Measurements from ENCODE around the gene CBFA2T2. TPM values are rescaled to one million over a fixed set of nuclear protein-coding genes. Genes with fewer than 3 reads are reported as not detected.

Gene CBFA2T2
- total RNA-seq, 2 donors from 2014 or later = 11.6 to 12.2 TPM

GRCh38 chr20:33604084-33604990 is 114.4 kb downstream of the CBFA2T2 start:
- Mint-ChIP-seq H3K36me3 (no peaks in the 10 kb centered on the region), H3K27ac (peak overlapping the region in 1 of 2 donors; percentile 5), H3K9me3 (no peaks in the 10 kb centered on the region), H3K4me3 (no peak overlapping the region), H3K27me3 (no peaks in the 10 kb centered on the region), H3K4me1 (ENCODE audit: low read depth in 2 of 2) (peaks cover 5 to 11% of the 10 kb centered on the region in 2 donors)
- no peak for ATAC-seq
- DNase-seq (ENCODE audit: low spot score) = no peak

- Mint-ChIP-seq H3K4me1 (ENCODE audit: low read depth in 2 of 2) (peaks cover 5 to 11% of the 10 kb centered on the region in 2 donors), H3K4me3 (no peak overlapping the region), H3K9me3 (no peaks in the 10 kb centered on the region), H3K36me3 (no peaks in the 10 kb centered on the region), H3K27me3 (no peaks in the 10 kb centered on the region), H3K27ac (no peak overlapping the region)
- ATAC-seq (no peak), DNase-seq (ENCODE audit: low spot score) (no peak)
These were observed 115.1 kb downstream of the CBFA2T2 start for GRCh38 chr20:33604991-33605370.

GRCh38 chr20:33606118-33606771 is 116.3 kb downstream of the CBFA2T2 start:
- DNase-seq (ENCODE audit: low spot score) (no peak), ATAC-seq (no peak)
- Mint-ChIP-seq H3K9me3 (no peaks in the 10 kb centered on the region), H3K36me3 (peaks cover under 1% of the 10 kb centered on the region), H3K4me3 (no peak overlapping the region), H3K4me1 (ENCODE audit: low read depth in 2 of 2) (peaks cover 5 to 11% of the 10 kb centered on the region in 2 donors), H3K27ac (no peak overlapping the region), H3K27me3 (no peaks in the 10 kb centered on the region)

- no peak for DNase-seq (ENCODE audit: low spot score)
- H3K4me1 Mint-ChIP-seq (ENCODE audit: low read depth in 2 of 2) = no peaks in the 10 kb centered on the region
- H3K27ac Mint-ChIP-seq = no peak overlapping the region
- H3K4me3 Mint-ChIP-seq = no peak overlapping the region
- peaks cover 5% of the 10 kb centered on the region for H3K36me3 Mint-ChIP-seq
- no peaks in the 10 kb centered on the region for H3K27me3 Mint-ChIP-seq
- ATAC-seq = no peak
- no peaks in the 10 kb centered on the region for H3K9me3 Mint-ChIP-seq
These were observed 119.6 kb downstream of the CBFA2T2 start for GRCh38 chr20:33609504-33609903.

- DNase-seq (ENCODE audit: low spot score) = no peak
- H3K27ac Mint-ChIP-seq = no peak overlapping the region
- H3K9me3 Mint-ChIP-seq = no peaks in the 10 kb centered on the region
- H3K27me3 Mint-ChIP-seq = no peaks in the 10 kb centered on the region
- no peak overlapping the region for H3K4me3 Mint-ChIP-seq
- no peak for ATAC-seq
- no peaks in the 10 kb centered on the region for H3K4me1 Mint-ChIP-seq (ENCODE audit: low read depth in 2 of 2)
- peaks cover 5% of the 10 kb centered on the region for H3K36me3 Mint-ChIP-seq
These were observed 121.2 kb downstream of the CBFA2T2 start for GRCh38 chr20:33611106-33611505.

- Mint-ChIP-seq H3K4me3 (no peak overlapping the region), H3K36me3 (peaks cover 5% of the 10 kb centered on the region)
- ATAC-seq = no peak
These were observed 122.1 kb downstream of the CBFA2T2 start for GRCh38 chr20:33612001-33612400.

GRCh38 chr20:33621717-33622400 is 132.0 kb downstream of the CBFA2T2 start:
- no peaks in the 10 kb centered on the region for H3K36me3 Mint-ChIP-seq
- no peaks in the 10 kb centered on the region for H3K9me3 Mint-ChIP-seq
- DNase-seq (ENCODE audit: low spot score) (no peak), ATAC-seq (no peak)
- no peak overlapping the region for H3K4me3 Mint-ChIP-seq
- no peak overlapping the region for H3K27ac Mint-ChIP-seq
- no peaks in the 10 kb centered on the region for H3K27me3 Mint-ChIP-seq
- H3K4me1 Mint-ChIP-seq (ENCODE audit: low read depth in 2 of 2) = peaks cover 9 to 19% of the 10 kb centered on the region in 2 donors

More at GRCh38 chr20:33612001-33612400, 122.1 kb downstream of the CBFA2T2 start:
- DNase-seq (ENCODE audit: low spot score) = no peak
- H3K27me3 Mint-ChIP-seq = no peaks in the 10 kb centered on the region
- no peak overlapping the region for H3K27ac Mint-ChIP-seq
- no peaks in the 10 kb centered on the region for H3K4me1 Mint-ChIP-seq (ENCODE audit: low read depth in 2 of 2)
- H3K9me3 Mint-ChIP-seq = no peaks in the 10 kb centered on the region

GRCh38 chr20:33622705-33623365 is 132.9 kb downstream of the CBFA2T2 start:
- H3K27ac Mint-ChIP-seq = no peak overlapping the region
- H3K27me3 Mint-ChIP-seq = no peaks in the 10 kb centered on the region
- H3K4me1 Mint-ChIP-seq (ENCODE audit: low read depth in 2 of 2) = peaks cover 9 to 19% of the 10 kb centered on the region in 2 donors
- H3K9me3 Mint-ChIP-seq = no peaks in the 10 kb centered on the region
- DNase-seq (ENCODE audit: low spot score) = no peak
- H3K4me3 Mint-ChIP-seq = no peak overlapping the region
- no peaks in the 10 kb centered on the region for H3K36me3 Mint-ChIP-seq
- no peak for ATAC-seq

- peaks cover 3% of the 10 kb centered on the region for H3K36me3 Mint-ChIP-seq
- no peaks in the 10 kb centered on the region for H3K27me3 Mint-ChIP-seq
- ATAC-seq (no peak), DNase-seq (ENCODE audit: low spot score) (no peak)
- H3K27ac Mint-ChIP-seq = peak overlapping the region in 1 of 2 donors; percentile 16
- H3K4me1 Mint-ChIP-seq (ENCODE audit: low read depth in 2 of 2) = peaks cover 9 to 19% of the 10 kb centered on the region in 2 donors
- H3K9me3 Mint-ChIP-seq = no peaks in the 10 kb centered on the region
- H3K4me3 Mint-ChIP-seq = no peak overlapping the region
These were observed 134.5 kb downstream of the CBFA2T2 start for GRCh38 chr20:33624399-33624798.

- Mint-ChIP-seq H3K36me3 (peaks cover 7% of the 10 kb centered on the region), H3K27ac (no peak overlapping the region)
These were observed 136.3 kb downstream of the CBFA2T2 start for GRCh38 chr20:33626190-33626589.

GRCh38 chr20:33627577-33628216 is 137.8 kb downstream of the CBFA2T2 start:
- Mint-ChIP-seq H3K36me3 (peaks cover 7% of the 10 kb centered on the region), H3K9me3 (no peaks in the 10 kb centered on the region), H3K27me3 (no peaks in the 10 kb centered on the region), H3K27ac (no peak overlapping the region), H3K4me1 (ENCODE audit: low read depth in 2 of 2) (peaks cover 9 to 15% of the 10 kb centered on the region in 2 donors), H3K4me3 (no peak overlapping the region)
- ATAC-seq = no peak
- DNase-seq (ENCODE audit: low spot score) = no peak

More at GRCh38 chr20:33626190-33626589, 136.3 kb downstream of the CBFA2T2 start:
- ATAC-seq (no peak), DNase-seq (ENCODE audit: low spot score) (no peak)
- Mint-ChIP-seq H3K9me3 (no peaks in the 10 kb centered on the region), H3K4me1 (ENCODE audit: low read depth in 2 of 2) (peaks cover 9 to 15% of the 10 kb centered on the region in 2 donors), H3K4me3 (no peak overlapping the region), H3K27me3 (no peaks in the 10 kb centered on the region)

- ATAC-seq = no peak
- no peak overlapping the region for H3K27ac Mint-ChIP-seq
- no peaks in the 10 kb centered on the region for H3K9me3 Mint-ChIP-seq
- DNase-seq (ENCODE audit: low spot score) = no peak
- no peak overlapping the region for H3K4me3 Mint-ChIP-seq
- no peaks in the 10 kb centered on the region for H3K27me3 Mint-ChIP-seq
- H3K4me1 Mint-ChIP-seq (ENCODE audit: low read depth in 2 of 2) = peaks cover 4 to 8% of the 10 kb centered on the region in 2 donors
- peaks cover 7% of the 10 kb centered on the region for H3K36me3 Mint-ChIP-seq
These were observed 139.6 kb downstream of the CBFA2T2 start for GRCh38 chr20:33629533-33629932.

GRCh38 chr20:33629979-33630378 is 140.1 kb downstream of the CBFA2T2 start:
- no peak overlapping the region for H3K4me3 Mint-ChIP-seq
- H3K27me3 Mint-ChIP-seq = no peaks in the 10 kb centered on the region
- H3K27ac Mint-ChIP-seq = no peak overlapping the region
- H3K9me3 Mint-ChIP-seq = no peaks in the 10 kb centered on the region
- ATAC-seq = no peak
- peaks cover 0 to 4% of the 10 kb centered on the region in 2 donors for H3K4me1 Mint-ChIP-seq (ENCODE audit: low read depth in 2 of 2)
- no peak for DNase-seq (ENCODE audit: low spot score)
- H3K36me3 Mint-ChIP-seq = peaks cover 7% of the 10 kb centered on the region

Measured in natural killer cell treated with Interleukin-12 subunit alpha and Interleukin-12 subunit beta and Interleukin-15 and Interleukin-18, amount 100 ng/mL, for 72 hours (primary cell).